Heart left ventricle (tissue), 16 donors: ENCODE data around the gene SMPD3. TPM values are rescaled to one million over a fixed set of nuclear protein-coding genes. Genes with fewer than 3 reads are reported as not detected.

Experiments used
- ATAC-seq, 4 donors: fragments of 200-7000 bp; cut with Tn5 transposase; one replicate each; pipeline ENCODE4 v1.9.1; 2020 to 2022; ENCODE audit warnings: moderate library complexity in 4 of 4, mild to moderate bottlenecking in 3 of 4, moderate number of reproducible peaks in 1 of 4
- DNase-seq, 5 donors: peaks; one replicate each; pipeline ENCODE4 v3.0.0-alpha.2; 2020
- H3K27ac ChIP-seq, 12 donors: fragments of 200-600 bp; sonication (generic) in 4 of 12; one replicate each; pipeline versions ENCODE4 v1.5.0 to v1.8.0; 2016 to 2022; ENCODE audit warnings: mild to moderate bottlenecking in 2 of 12
- H3K27me3 ChIP-seq, 9 donors: fragments of 200-600 bp; sonication (generic) in 2 of 9; one replicate each; pipeline versions ENCODE4 v1.5.1 to v1.8.0; 2016 to 2022; ENCODE audit warnings: mild to moderate bottlenecking in 3 of 9
- H3K36me3 ChIP-seq, 9 donors: fragments of 200-600 bp; sonication (generic) in 2 of 9; one replicate each; pipeline versions ENCODE4 v1.5.0 to v1.8.0; 2018 to 2022; ENCODE audit warnings: mild to moderate bottlenecking in 2 of 9
- H3K4me1 ChIP-seq, 12 donors: fragments of 200-600 bp; sonication (generic) in 4 of 12; one replicate each; pipeline versions ENCODE4 v1.5.0 to v1.8.0; 2016 to 2022; ENCODE audit warnings: mild to moderate bottlenecking in 3 of 12
- H3K4me3 ChIP-seq, 12 donors: fragments of 200-600 bp; sonication (generic) in 4 of 12; one replicate each; pipeline versions ENCODE4 v1.5.0 to v1.8.0; 2017 to 2022; ENCODE audit warnings: mild to moderate bottlenecking in 9 of 12, moderate library complexity in 4 of 12
- H3K9me3 ChIP-seq, 12 donors: fragments of 200-600 bp; sonication (generic) in 4 of 12; one replicate each; pipeline versions ENCODE4 v1.5.0 to v1.8.0; 2016 to 2022; ENCODE audit warnings: mild to moderate bottlenecking in 1 of 12
- CTCF ChIP-seq, 12 donors: fragments of 200-600 bp; sonication (generic) in 4 of 12; IDR thresholded peaks; one replicate each; pipeline versions ENCODE4 v1.5.0 to v1.8.0; 2018 to 2022; ENCODE audit warnings: antibody characterized with exemption in 12 of 12, mild to moderate bottlenecking in 5 of 12
- POLR2A ChIP-seq, 2 donors: fragments of 450-650 bp; IDR thresholded peaks; one replicate each; pipeline ENCODE4 v1.6.1; 2017; ENCODE audit warnings: antibody characterized with exemption in 2 of 2, mild to moderate bottlenecking in 2 of 2, moderate library complexity in 2 of 2
- WGBS, 4 donors: extraction: QIAGEN DNeasy Blood & Tissue Kit in 2 of 4; methylation state at CpG; one replicate each; pipeline versions ENCODE4 v1.1.5 to v1.1.7; 2013 to 2018; 5-methylcytosine and 5-hydroxymethylcytosine counted together
- intact Hi-C, 10 donors: fragments of 100-400 bp; cut with DNase I; formaldehyde crosslinking; loops; one replicate each; pipeline versions ENCODE4 v1.11.1 to v1.14.2; 2022
- polyA plus RNA-seq, 2 donors: library from polyadenylated mRNA; stranded (reverse); fragments of 200-250 nt; gene quantifications; one replicate each; pipeline ENCODE4 v1.2.3, GENCODE V29; 2013
- total RNA-seq, 9 donors: library from RNA; depleted of rRNA in 2 of 9; stranded (reverse); fragments of >200 nt in 2 of 9; fragmentation: NEBNext Ultra II Directional in 3 of 9; extraction: Animal tissue kit (Norgen Biotek cat#: 25700) in 3 of 9; gene quantifications; one replicate each; pipeline versions ENCODE4 v1.1.0 to v1.2.4, GENCODE V29; 2016 to 2023
- donor health status: ischemic (EF 13 %, LVEDD 7.1; RV severe dilation, severe dysfunction).
- donor health status: healthy with polysubstance abuse.
- donor health status: DM: no; HTN: yes; CAD: no.
- donor health status: DM: no; HTN: no; CAD: no.
- donor health status: ischemic (EF 25% LVEDD 6.9; RV normal size, moderate dysfunction).
- donor health status: ischemic (EF 25% LVEDD 5.7; RV mildly dilated, moderate dysfunction).
- donor health status: healthy.
- donor health status: DM: yes; HTN: yes; CAD: no.
- donor health status: ischemic (EF 35%, LVEDD 5.7; RV mildly dilated, moderate dysfunction).
- donor health status: nonischemic (EF 11% LVEDD 7.7; RV severe dilation, severe dysfunction).
- donor health status: DM: yes; HTN: yes; CAD: no.
- donor health status: PGD.
- donor health status: ischemic (EF 29% LVEDD 5.4; RV normal size, mild dysfunction).
- donor health status: nonischemic (EF 23%, LVEDD 6.1; RV moderate dilation, normal function).

Gene SMPD3
- total and polyA plus RNA-seq, 11 donors = 0.07 to 14.4 (median 0.17) TPM; not detected in 3

GRCh38 chr16:68373528-68374245 is 74.6 kb downstream of the SMPD3 start:
- WGBS, 4 donors = 75 to 80% (median 78%) methylated on average over 15 to 18 of the region's 18 CpGs
- peaks cover 0 to 23% (median 0%) of the 10 kb centered on the region in 12 donors for H3K4me1 ChIP-seq
- no peak overlapping the region for H3K4me3 ChIP-seq
- no peak for ATAC-seq
- H3K27ac ChIP-seq = no peak overlapping the region
- no peaks in the 10 kb centered on the region for H3K9me3 ChIP-seq
- intact Hi-C loops = no loop called here
- TF ChIP-seq POLR2A (IDR thresholded peaks at IDR 0.05) = no peak
- peak in 1 of 5 donors; percentile 40 for DNase-seq
- H3K36me3 ChIP-seq = no peaks in the 10 kb centered on the region
- H3K27me3 ChIP-seq = no peaks in the 10 kb centered on the region

- Histone ChIP-seq H3K4me3 (no peak overlapping the region), H3K27ac (no peak overlapping the region), H3K27me3 (no peaks in the 10 kb centered on the region), H3K36me3 (no peaks in the 10 kb centered on the region), H3K9me3 (no peaks in the 10 kb centered on the region), H3K4me1 (peaks cover 0 to 23% (median 0%) of the 10 kb centered on the region in 12 donors)
- 86 to 96% (median 92%) methylated on average over 8 of the region's 8 CpGs for WGBS, 4 donors
- no peak for TF ChIP-seq CTCF (IDR thresholded peaks at IDR 0.05)
- ATAC-seq (no peak), DNase-seq (peak in 2 of 5 donors; percentile 5 to 21)
- intact Hi-C loops = no loop called here
Measured at GRCh38 chr16:68372806-68373205, 75.5 kb downstream of the SMPD3 start.

- no peak for ATAC-seq
Measured at GRCh38 chr16:68372381-68372720, 76.0 kb downstream of the SMPD3 start.

GRCh38 chr16:68371706-68372380 is 76.5 kb downstream of the SMPD3 start:
- Histone ChIP-seq H3K36me3 (no peaks in the 10 kb centered on the region), H3K27ac (no peak overlapping the region), H3K9me3 (no peaks in the 10 kb centered on the region), H3K27me3 (peaks cover 0 to 6% (median 0%) of the 10 kb centered on the region in 9 donors), H3K4me3 (no peak overlapping the region), H3K4me1 (peaks cover 0 to 23% (median 0%) of the 10 kb centered on the region in 12 donors)
- no peak for TF ChIP-seq POLR2A (IDR thresholded peaks at IDR 0.05)
- no peak for TF ChIP-seq CTCF (IDR thresholded peaks at IDR 0.05)
- ATAC-seq = no peak
- DNase-seq = peak in 2 of 5 donors; percentile 9 to 56
- 92 to 96% (median 95%) methylated on average over 40 of the region's 40 CpGs for WGBS, 4 donors
- intact Hi-C loops = no loop called here

More at GRCh38 chr16:68372381-68372720, 76.0 kb downstream of the SMPD3 start:
- peaks cover 0 to 2% (median 0%) of the 10 kb centered on the region in 9 donors for H3K27me3 ChIP-seq
- intact Hi-C loops = no loop called here
- H3K4me1 ChIP-seq = peaks cover 0 to 23% (median 0%) of the 10 kb centered on the region in 12 donors
- no peak for TF ChIP-seq POLR2A (IDR thresholded peaks at IDR 0.05)
- TF ChIP-seq CTCF (IDR thresholded peaks at IDR 0.05) = no peak
- WGBS, 4 donors = 84 to 96% (median 94%) methylated on average over 3 of the region's 3 CpGs
- no peaks in the 10 kb centered on the region for H3K36me3 ChIP-seq
- no peak overlapping the region for H3K4me3 ChIP-seq
- DNase-seq = no peak
- no peaks in the 10 kb centered on the region for H3K9me3 ChIP-seq
- no peak overlapping the region for H3K27ac ChIP-seq
